HUES6 (cell line): ENCODE measurements around the gene PMEPA1.
A peak's percentile ranks its signal among the peaks of the same experiment; 100 is the strongest.

Experiments used
- H3K27ac ChIP-seq: 2 replicates; pipeline ENCODE4 v1.7.0; 2013; ENCODE audit warnings: low read depth, mild to moderate bottlenecking, low read length, inconsistent platforms
- H3K27me3 ChIP-seq: 2 replicates; pipeline ENCODE4 v1.6.1; 2013; ENCODE audit warnings: low read length; ENCODE audit not compliant: control insufficient read depth, insufficient read depth
- H3K36me3 ChIP-seq: 2 replicates; pipeline ENCODE4 v1.6.1; 2013; ENCODE audit warnings: low read length; ENCODE audit not compliant: control insufficient read depth, insufficient read depth
- H3K4me1 ChIP-seq: 2 replicates; pipeline ENCODE4 v1.6.1; 2013; ENCODE audit warnings: low read length; ENCODE audit not compliant: control insufficient read depth, insufficient read depth
- H3K4me3 ChIP-seq: 2 replicates; pipeline ENCODE4 v1.5.1; 2013; ENCODE audit warnings: low read depth, low read length
- H3K9ac ChIP-seq: one replicate; pipeline ENCODE4 v1.6.1; 2013; ENCODE audit warnings: mild to moderate bottlenecking, low read length
- H3K9me3 ChIP-seq: 2 replicates; pipeline ENCODE4 v1.6.1; 2013; ENCODE audit warnings: low read depth, low read length; ENCODE audit not compliant: control insufficient read depth, insufficient read depth

Gene PMEPA1

GRCh38 chr20:57718490-57719009 is 8.7 kb upstream of the PMEPA1 start:
- peak overlapping the region; percentile 66 for H3K4me3 ChIP-seq
- 0 out of 2 replicates have a peak overlapping the region, but pooled peaks have one; percentile 7 for H3K27ac ChIP-seq
- H3K27me3 ChIP-seq = no peaks in the 10 kb centered on the region
- H3K9ac ChIP-seq = peak overlapping the region; percentile 66
- no peaks in the 10 kb centered on the region for H3K9me3 ChIP-seq
- H3K4me1 ChIP-seq = peaks cover 23% of the 10 kb centered on the region
- H3K36me3 ChIP-seq = no peaks in the 10 kb centered on the region

- H3K27ac ChIP-seq = no peak overlapping the region; the same call in 1 of the 2 replicates
- H3K4me3 ChIP-seq = no peak overlapping the region; the same call in 1 of the 2 replicates
These were observed 8.0 kb upstream of the PMEPA1 start for GRCh38 chr20:57717797-57718196.

DNA sequence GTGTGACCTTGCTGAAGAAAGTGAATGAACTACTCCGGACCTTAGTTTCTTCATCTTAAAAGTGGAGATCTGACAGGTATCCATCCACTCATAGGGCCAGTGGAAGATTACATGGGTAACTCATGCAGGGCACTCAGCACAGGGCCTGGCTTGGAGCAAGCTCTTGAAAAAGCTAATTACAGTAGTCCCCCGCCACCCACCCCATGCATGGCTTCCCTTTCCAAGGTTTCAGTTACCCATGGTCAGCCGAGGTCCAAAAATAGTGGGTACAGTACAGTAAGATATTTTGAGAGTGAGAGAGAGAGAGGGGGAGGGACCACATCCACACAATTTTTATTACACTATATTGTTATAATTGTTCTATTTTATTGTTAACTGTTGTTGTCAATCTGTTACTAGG is 7.1 kb upstream of the PMEPA1 start:
- no peaks in the 10 kb centered on the region for H3K36me3 ChIP-seq
- H3K27ac ChIP-seq = no peak overlapping the region
- no peaks in the 10 kb centered on the region for H3K27me3 ChIP-seq
- no peaks in the 10 kb centered on the region for H3K9me3 ChIP-seq
- no peak overlapping the region for H3K9ac ChIP-seq
- no peak overlapping the region for H3K4me3 ChIP-seq
- H3K4me1 ChIP-seq = peaks cover 29% of the 10 kb centered on the region; the same call in 1 of the 2 replicates

More at GRCh38 chr20:57717797-57718196, 8.0 kb upstream of the PMEPA1 start:
- Histone ChIP-seq H3K9me3 (no peaks in the 10 kb centered on the region), H3K36me3 (no peaks in the 10 kb centered on the region), H3K4me1 (peaks cover 24% of the 10 kb centered on the region), H3K9ac (no peak overlapping the region), H3K27me3 (no peaks in the 10 kb centered on the region)

GRCh38 chr20:57716202-57716601 is 6.4 kb upstream of the PMEPA1 start:
- Histone ChIP-seq H3K4me1 (peaks cover 36% of the 10 kb centered on the region), H3K4me3 (no peak overlapping the region), H3K27ac (no peak overlapping the region), H3K9me3 (no peaks in the 10 kb centered on the region), H3K36me3 (no peaks in the 10 kb centered on the region), H3K27me3 (no peaks in the 10 kb centered on the region), H3K9ac (no peak overlapping the region)

DNA sequence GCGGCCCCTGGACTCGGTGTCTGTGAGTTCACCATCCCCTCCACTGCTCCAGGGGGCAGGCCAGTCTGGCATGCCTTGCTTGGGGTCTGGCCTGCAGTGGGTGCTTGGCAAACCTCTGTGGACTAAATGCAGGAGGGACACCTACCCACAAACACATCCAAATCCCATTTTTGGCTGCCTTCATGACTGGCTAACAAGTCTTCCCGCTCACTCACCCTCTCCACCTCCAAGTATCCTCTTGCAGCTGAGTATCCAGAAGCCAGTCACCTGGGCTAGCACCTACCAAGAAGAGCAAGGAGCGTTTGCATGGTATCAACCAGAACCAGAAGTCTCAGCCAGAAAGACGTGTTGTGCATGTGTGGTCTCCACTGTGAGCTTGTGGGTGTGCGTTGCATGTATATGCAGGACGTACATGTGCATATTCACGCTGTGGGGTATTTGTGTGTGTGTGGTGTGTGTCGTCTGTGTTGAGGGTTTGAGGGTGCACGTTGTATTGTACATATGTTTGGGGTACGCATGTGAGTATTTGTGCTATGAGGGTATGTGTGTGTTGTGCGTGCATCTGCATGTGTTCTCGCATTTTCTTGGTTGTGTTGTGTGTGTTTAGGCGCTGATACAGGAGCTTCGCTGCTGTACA is 5.6 kb upstream of the PMEPA1 start:
- H3K27ac ChIP-seq = no peak overlapping the region
- no peak overlapping the region for H3K4me3 ChIP-seq
- no peaks in the 10 kb centered on the region for H3K36me3 ChIP-seq
- no peak overlapping the region for H3K9ac ChIP-seq
- no peaks in the 10 kb centered on the region for H3K9me3 ChIP-seq
- H3K27me3 ChIP-seq = no peaks in the 10 kb centered on the region
- H3K4me1 ChIP-seq = peaks cover 40% of the 10 kb centered on the region

- no peak overlapping the region for H3K9ac ChIP-seq
- no peaks in the 10 kb centered on the region for H3K27me3 ChIP-seq
- no peaks in the 10 kb centered on the region for H3K9me3 ChIP-seq
- peaks cover 40% of the 10 kb centered on the region for H3K4me1 ChIP-seq
- no peak overlapping the region for H3K4me3 ChIP-seq
- H3K27ac ChIP-seq = no peak overlapping the region
- H3K36me3 ChIP-seq = no peaks in the 10 kb centered on the region
These were observed 4.8 kb upstream of the PMEPA1 start for GRCh38 chr20:57714409-57715267.

DNA sequence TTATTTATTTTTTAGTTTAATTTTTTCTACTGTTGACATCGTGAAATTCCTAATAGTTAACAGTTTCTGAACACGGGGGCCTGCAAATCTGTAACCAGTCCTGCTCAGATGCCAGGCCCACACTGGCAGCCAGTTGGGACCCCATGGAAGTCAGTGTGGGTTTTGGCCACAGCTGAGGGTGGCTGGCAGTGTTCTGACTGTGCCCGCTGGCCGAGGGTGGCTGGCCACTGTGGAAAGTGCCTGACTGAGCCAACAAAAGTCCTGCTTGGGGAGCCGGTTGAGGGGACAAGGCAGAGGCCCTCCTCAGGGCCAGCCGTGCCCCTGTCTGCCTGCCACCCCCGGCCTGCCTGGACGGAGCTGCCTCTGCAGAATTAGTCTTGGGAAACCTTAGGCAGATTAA is 4.1 kb upstream of the PMEPA1 start:
- H3K9ac ChIP-seq = no peak overlapping the region
- no peak overlapping the region for H3K27ac ChIP-seq

GRCh38 chr20:57713505-57713903 is 3.7 kb upstream of the PMEPA1 start:
- Histone ChIP-seq H3K9me3 (no peaks in the 10 kb centered on the region), H3K36me3 (no peaks in the 10 kb centered on the region), H3K27ac (no peak overlapping the region), H3K27me3 (peaks cover 4% of the 10 kb centered on the region; the same call in 1 of the 2 replicates), H3K4me3 (no peak overlapping the region), H3K9ac (no peak overlapping the region), H3K4me1 (peaks cover 35% of the 10 kb centered on the region)

More for the DNA sequence above, 4.1 kb upstream of the PMEPA1 start:
- no peaks in the 10 kb centered on the region for H3K36me3 ChIP-seq
- no peaks in the 10 kb centered on the region for H3K27me3 ChIP-seq
- no peaks in the 10 kb centered on the region for H3K9me3 ChIP-seq
- H3K4me1 ChIP-seq = peaks cover 38% of the 10 kb centered on the region
- H3K4me3 ChIP-seq = no peak overlapping the region

GRCh38 chr20:57712851-57713504 is 3.2 kb upstream of the PMEPA1 start:
- Histone ChIP-seq H3K27ac (no peak overlapping the region), H3K4me1 (peaks cover 34% of the 10 kb centered on the region), H3K4me3 (no peak overlapping the region), H3K9ac (no peak overlapping the region), H3K9me3 (no peaks in the 10 kb centered on the region), H3K36me3 (no peaks in the 10 kb centered on the region), H3K27me3 (peaks cover 9% of the 10 kb centered on the region; the same call in 1 of the 2 replicates)

- H3K9me3 ChIP-seq = no peaks in the 10 kb centered on the region
- no peaks in the 10 kb centered on the region; the same call in 1 of the 2 replicates for H3K36me3 ChIP-seq
- peaks cover 35% of the 10 kb centered on the region for H3K4me1 ChIP-seq
- peaks cover 9% of the 10 kb centered on the region; the same call in 1 of the 2 replicates for H3K27me3 ChIP-seq
- H3K27ac ChIP-seq = peak overlapping the region; percentile 3; the same call in 1 of the 2 replicates
- H3K4me3 ChIP-seq = no peak overlapping the region
- H3K9ac ChIP-seq = no peak overlapping the region
These were observed 2.5 kb upstream of the PMEPA1 start for GRCh38 chr20:57712341-57712740.
